NCI-H187 treated with DMSO at 0.1 percent for 48 hours (cell line): ENCODE measurements around the gene MPRIP.
A peak's percentile ranks its signal among the peaks of the same experiment; 100 is the strongest.

Experiments
- DNase-seq: peaks from one replicate; lab custom pipeline; 2025; lab: John Stamatoyannopoulos, UW

Gene MPRIP

GRCh38 chr17:17028059-17028877, 14.0 kb upstream of the MPRIP start:
- no peak for DNase-seq

DNA sequence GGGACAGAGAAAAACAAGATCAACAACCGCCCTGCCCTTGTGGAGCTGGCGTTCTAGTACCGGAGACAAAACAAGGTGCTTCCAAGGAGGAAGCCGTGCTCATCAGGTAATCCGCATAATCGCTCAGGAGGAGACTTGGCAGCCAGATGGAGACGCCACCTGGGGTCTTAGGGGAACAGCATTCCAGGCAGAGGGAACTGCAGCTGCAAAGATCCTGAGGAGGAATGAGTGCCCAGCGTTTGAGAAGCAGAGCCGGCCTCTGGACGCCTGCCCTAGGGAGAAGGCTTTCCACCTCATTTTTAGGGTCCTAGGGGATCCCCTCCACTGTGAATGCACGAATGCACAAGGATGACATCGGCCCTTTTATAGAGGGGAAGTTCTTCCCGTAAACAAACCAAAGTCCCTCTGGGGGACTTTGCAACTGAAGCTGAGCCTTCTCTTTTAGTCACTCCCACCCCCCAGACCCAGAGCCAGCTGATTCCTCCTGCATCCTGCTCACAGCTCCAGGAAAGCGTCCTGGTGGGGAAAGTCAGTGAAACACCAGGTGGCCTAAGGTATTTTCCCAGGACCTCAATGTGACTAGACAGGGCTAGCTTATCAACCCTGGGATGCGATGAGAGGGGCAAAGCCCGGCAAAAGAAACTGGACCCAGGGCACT, 13.2 kb upstream of the MPRIP start:
- DNase-seq, result no peak

DNA sequence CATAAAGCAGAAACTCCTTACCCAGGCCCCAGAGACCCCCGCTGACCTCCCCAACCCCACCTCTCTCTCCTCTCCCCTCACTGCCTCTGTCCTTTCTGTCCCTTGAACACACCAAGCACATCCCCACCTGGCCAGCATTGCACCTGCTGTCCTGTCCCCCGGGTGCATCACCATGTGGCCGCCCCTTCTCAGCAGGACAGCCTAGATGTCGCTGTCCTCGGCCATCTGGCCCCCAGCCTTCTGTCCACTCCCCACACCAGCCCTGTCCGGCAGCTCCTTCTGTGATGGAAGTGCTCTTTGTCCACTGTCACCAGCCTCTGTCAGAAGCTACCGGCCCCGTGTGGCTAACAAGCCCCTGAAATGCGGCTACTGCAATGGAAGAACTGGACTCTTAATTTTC, 12.3 kb upstream of the MPRIP start:
- DNase-seq, result no peak

DNA sequence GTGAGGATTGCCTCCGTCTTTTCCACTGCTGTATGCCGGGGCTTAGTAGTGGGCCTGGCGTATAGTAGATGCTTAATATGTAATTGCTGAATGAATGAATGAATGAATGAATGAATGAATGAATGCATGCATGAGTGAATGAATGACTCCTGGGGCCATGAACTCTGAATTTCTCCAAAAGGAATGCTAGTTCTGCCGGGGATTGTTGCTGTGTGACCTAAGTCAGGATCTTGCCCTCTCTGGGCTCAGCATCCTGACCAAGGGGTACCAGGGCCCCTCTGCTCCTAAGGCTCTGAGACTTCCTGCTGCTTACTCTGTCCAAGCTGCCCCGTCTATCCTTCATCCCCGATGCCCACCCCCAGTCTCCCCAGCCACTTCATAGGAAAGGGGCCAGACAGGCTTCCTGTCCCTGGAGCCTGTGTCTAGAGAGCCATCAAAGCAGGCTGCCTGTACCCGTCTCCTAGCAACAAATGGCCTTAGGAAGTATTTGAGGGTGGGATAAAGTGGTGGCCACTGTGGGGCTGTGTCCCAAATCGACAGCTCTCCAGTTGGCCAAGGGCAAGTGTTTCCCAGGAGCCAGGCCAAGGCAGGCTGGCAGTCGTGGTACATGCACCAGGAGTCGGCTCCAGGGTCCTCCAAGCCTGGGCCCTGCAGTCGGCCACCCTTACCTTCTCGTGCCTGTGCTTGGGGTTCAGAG, 11.6 kb upstream of the MPRIP start:
- no peak for DNase-seq

- no peak for DNase-seq
Measured at GRCh38 chr17:17032131-17032692, 10.0 kb upstream of the MPRIP start.

DNA sequence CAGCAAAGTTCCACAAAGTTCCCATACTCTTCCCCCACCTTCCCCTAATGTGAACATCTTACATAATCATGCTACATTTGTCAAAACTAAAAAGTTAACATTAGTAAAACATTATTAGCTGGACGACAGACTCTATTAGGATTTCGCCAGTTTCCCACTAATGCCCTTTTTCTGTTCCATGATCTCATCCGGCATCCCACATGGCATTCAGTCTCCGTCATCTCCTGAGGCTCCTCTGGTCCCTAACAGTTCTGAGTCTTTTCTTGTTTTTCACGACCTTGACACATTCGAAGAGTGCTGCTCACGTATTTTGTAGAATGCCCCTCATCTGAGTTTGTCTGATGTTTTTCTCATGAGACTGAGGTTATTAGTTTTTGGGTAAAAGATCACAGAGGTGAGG, 8.8 kb upstream of the MPRIP start:
- no peak for DNase-seq

DNA sequence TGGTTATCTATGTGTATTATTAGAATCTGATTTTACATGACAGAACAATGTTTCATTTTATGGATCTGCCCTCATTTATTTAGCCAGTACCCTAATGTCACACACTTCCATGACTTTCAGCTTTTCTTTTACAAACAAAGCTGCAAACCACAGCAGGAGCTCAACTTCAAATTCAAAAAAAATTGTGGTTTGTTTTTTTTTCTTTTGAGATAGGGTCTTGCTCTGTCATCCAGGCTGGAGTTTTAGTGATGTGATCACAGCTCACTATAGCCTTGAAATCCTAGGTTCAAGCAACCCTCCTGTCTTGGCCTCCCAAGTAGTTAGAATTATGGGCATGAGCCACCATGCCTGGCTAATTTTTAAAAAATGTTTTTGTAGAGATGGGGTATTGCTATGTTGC, 8.2 kb upstream of the MPRIP start:
- DNase-seq, result no peak

DNA sequence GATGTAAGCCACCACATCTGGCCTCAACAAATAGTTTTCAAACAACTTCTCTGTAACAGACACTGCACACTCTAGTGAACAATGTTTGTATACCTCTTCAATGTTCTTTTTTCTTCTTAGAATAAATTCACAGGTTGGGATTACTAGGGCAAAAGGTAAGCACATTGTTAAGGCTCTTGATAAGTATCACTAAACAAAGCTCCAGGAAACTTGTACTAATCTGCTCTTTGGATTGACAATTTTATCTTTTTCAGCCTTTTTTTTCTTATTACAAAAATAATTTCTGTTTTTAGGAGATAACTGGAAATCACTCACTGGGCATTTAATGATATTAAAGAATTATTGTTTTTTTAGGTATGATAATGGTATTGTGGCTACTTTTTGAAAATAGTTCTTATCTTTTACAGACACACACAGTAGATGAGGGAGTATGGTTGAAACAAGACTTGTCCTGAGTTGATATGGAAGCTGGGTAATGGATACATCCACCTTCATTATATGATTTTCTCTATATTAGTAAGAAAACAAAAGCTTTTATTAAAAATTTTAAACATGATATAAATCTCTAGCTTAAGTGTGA, 7.7 kb upstream of the MPRIP start:
- DNase-seq, result no peak

GRCh38 chr17:17035490-17035889, 6.8 kb upstream of the MPRIP start:
- no peak for DNase-seq

DNA sequence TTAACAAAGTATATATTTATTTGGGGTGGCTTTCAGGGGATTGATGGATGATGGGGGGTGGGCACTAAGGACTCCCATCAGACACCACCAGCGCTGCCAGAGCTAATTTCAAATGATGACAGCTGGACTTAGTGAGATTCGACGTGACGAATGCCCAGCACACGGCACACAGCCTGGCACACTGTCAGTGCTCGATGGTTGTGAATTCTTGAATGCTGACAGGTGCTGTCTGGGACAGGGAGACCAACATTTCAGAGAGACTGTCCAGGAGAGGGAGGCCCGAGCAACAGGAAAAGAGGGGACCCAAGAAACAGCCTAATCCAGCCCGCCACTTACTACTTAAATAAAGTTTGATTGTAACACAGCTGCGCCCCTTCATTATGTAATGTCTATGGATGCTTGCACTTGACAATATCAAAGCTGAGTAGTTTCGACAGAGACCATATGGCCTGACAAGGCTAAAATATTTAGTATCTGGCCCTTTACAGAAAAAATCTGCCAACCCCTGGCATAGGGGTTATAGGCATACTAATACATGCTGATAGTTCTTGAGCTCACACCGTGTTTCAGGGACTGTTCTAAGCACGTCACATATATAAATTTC, 6.2 kb upstream of the MPRIP start:
- no peak for DNase-seq

GRCh38 chr17:17036524-17036998, 5.7 kb upstream of the MPRIP start:
- no peak for DNase-seq

- no peak for DNase-seq
Measured at GRCh38 chr17:17039911-17040310, 2.3 kb upstream of the MPRIP start.

GRCh38 chr17:17041018-17041521, 1.2 kb upstream of the MPRIP start:
- DNase-seq, result peak; percentile 35

- DNase-seq, result peak; percentile 53
Measured at GRCh38 chr17:17041571-17042383, 480 bp upstream of the MPRIP start.

- no peak for DNase-seq
Measured at GRCh38 chr17:17042851-17043460, 699 bp downstream of the MPRIP start.

DNA sequence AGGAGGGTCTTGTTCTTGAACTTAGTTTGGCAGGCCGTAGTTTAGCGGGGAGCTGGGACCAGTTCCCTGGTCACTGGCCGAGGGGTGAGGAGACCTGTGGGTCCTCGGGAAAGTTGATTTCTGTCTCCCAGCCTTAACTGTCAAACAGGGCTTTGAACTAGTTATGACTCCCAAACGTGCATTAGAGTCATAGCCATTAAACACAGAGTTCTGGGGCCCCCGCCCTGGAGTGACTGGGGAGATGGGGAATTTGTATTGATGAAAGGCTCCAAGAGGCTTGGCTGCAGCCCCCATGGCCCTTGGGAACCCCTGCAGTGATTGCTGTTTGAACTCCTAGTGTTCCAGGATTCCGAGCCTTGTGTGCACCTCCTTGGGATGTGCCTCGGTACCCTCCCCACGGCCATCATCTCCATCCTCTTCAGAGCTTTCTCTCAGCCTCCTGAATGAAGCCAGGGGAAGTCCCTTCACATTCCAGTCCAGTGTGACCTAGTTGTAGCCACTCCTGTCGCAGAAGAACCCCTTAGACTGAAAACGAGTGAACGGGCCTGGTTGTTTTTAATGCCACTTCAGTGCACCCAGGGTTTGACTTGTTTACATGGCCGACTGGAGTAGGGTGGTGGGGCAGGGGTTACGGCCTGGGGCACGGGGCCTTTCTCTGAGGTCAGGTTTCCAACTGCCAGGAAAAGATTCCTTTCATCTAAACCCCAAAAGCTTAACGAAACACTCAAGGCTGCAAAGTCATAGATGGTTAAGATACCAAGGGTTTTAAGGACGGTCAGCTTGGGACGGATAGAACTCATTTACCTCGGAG, 1.4 kb downstream of the MPRIP start:
- DNase-seq, result no peak

- peak; percentile 22 for DNase-seq
Measured at GRCh38 chr17:17044846-17045561, 2.7 kb downstream of the MPRIP start.

DNA sequence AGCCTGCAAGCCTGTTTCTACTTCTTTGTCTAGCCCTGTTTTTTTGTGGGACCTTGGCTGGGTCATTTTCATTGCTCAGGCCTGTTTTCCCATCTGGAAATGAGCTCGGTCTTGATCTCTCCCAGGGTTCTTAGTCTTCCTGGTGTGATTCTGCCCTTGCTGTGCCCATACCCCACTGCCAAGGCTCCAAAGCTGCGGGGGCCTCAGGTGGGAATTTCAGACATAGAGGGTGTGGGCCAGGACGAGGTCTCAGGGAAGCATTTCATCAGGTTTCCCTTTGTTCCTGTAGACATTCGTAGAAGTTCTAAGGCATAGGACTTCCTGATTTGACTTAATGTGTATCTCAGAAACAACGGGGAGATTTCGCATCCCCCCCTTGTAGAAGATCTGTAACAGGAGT, 5.8 kb downstream of the MPRIP start:
- DNase-seq, result no peak
